ENCODE data around the gene ASTN2.

GRCh38 chr9:116765011-116765410 is 649.8 kb downstream of the ASTN2 start:
- no peak for TF ChIP-seq CTCF (IDR thresholded peaks at IDR 0.05 in 8 of 11, conservative IDR thresholded peaks at IDR 0.05 in 3 of 11)
- no peak for TF ChIP-seq POLR2AphosphoS5 (IDR thresholded peaks at IDR 0.05)

All from spleen (tissue), 7 donors.